ENCODE measurements around the gene MUC3A.
"Not testable (repeated sequence)": the region's sequence is repeated elsewhere in the genome, so short reads cannot be mapped to it uniquely, and the experiment has no call there.

Gene MUC3A

GRCh38 chr7:100949227-100949932 is at the start of gene MUC3A:
Gene MUC3A (plus strand): TSS chr7:100949534. CDS start chr7:100949625, 91 bp downstream.
- DNase-seq = no peak

- no peak for DNase-seq
These were observed 48.4 kb upstream of the MUC3A start for GRCh38 chr7:100900978-100901377.

- DNase-seq = no peak
These were observed 47.4 kb upstream of the MUC3A start for GRCh38 chr7:100901921-100902332.

GRCh38 chr7:100902638-100903037 is 46.7 kb upstream of the MUC3A start:
- no peak for DNase-seq

- DNase-seq = no peak
These were observed 40.8 kb upstream of the MUC3A start for GRCh38 chr7:100908512-100908911.

- DNase-seq = not testable (repeated sequence)
These were observed 38.9 kb upstream of the MUC3A start for GRCh38 chr7:100910443-100910842.

GRCh38 chr7:100911484-100911883 is 37.9 kb upstream of the MUC3A start:
- no peak for DNase-seq

- DNase-seq = no peak
These were observed 35.0 kb upstream of the MUC3A start for GRCh38 chr7:100914208-100914878.

GRCh38 chr7:100914879-100915447 is 34.4 kb upstream of the MUC3A start:
- no peak for DNase-seq

GRCh38 chr7:100919335-100919734 is 30.0 kb upstream of the MUC3A start:
- not testable (repeated sequence) for DNase-seq

- DNase-seq = not testable (repeated sequence)
These were observed 29.4 kb upstream of the MUC3A start for GRCh38 chr7:100919779-100920437.

GRCh38 chr7:100921039-100921438 is 28.3 kb upstream of the MUC3A start:
- no peak for DNase-seq

GRCh38 chr7:100923616-100924015 is 25.7 kb upstream of the MUC3A start:
- DNase-seq = not testable (repeated sequence)

GRCh38 chr7:100929808-100930174 is 19.5 kb upstream of the MUC3A start:
- DNase-seq = no peak

GRCh38 chr7:100933734-100934133 is 15.6 kb upstream of the MUC3A start:
- no peak for DNase-seq

- not testable (repeated sequence) for DNase-seq
These were observed 14.0 kb upstream of the MUC3A start for GRCh38 chr7:100935381-100935780.

GRCh38 chr7:100936167-100936566 is 13.2 kb upstream of the MUC3A start:
- DNase-seq = not testable (repeated sequence)

GRCh38 chr7:100942045-100942774 is 7.1 kb upstream of the MUC3A start:
- no peak for DNase-seq

- DNase-seq = no peak
These were observed 5.6 kb upstream of the MUC3A start for GRCh38 chr7:100943693-100944092.

GRCh38 chr7:100944138-100944537 is 5.2 kb upstream of the MUC3A start:
- no peak for DNase-seq

GRCh38 chr7:100946111-100946510 is 3.2 kb upstream of the MUC3A start:
- no peak for DNase-seq

GRCh38 chr7:100946766-100947365 is 2.5 kb upstream of the MUC3A start:
- no peak for DNase-seq

All from activated CD8-positive, alpha-beta memory T cell treated with anti-CD3 and anti-CD28 coated beads for 24 hours (primary cell).